Retinal pigment epithelial cell (primary cell): Measurements from ENCODE around the gene RXFP1.

ENCODE experiments used
- DNase-seq: peaks from one replicate; pipeline ENCODE4 v3.0.0-alpha.2; 2010; ENCODE audit warnings: low read depth
- H3K4me3 ChIP-seq: 2 replicates; pipeline ENCODE4 v1.5.1; 2011; ENCODE audit warnings: mild to moderate bottlenecking, low read length, control low read depth, moderate library complexity
- TF ChIP-seq, protein P1 (sequence below): conservative IDR thresholded peaks from 2 replicates; pipeline ENCODE4 v1.5.1; 2011; ENCODE audit warnings: low read depth, low read length, control low read depth, inconsistent platforms

The RXFP1 gene

DNA sequence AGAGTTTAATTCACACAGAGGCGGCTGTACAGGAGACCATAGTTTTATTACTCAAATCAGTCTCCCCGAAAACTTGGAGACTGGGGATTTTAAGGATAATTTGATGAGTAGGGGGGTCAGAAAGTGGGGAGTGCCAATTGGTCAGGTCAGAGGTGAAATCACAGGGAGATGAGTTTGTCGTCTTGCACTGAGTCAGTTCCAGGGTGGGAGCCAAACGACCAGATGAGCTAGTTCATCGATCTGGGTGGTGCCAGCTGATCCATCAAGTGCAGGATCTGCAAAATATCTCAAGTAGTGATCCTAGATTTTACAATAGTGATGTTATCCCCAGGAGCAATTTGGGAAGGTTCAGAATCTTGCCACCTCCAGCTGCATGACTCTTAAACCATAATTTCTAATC is 154.4 kb downstream of the RXFP1 start:
- DNase-seq: no peak
- TF ChIP-seq, protein P1, sequence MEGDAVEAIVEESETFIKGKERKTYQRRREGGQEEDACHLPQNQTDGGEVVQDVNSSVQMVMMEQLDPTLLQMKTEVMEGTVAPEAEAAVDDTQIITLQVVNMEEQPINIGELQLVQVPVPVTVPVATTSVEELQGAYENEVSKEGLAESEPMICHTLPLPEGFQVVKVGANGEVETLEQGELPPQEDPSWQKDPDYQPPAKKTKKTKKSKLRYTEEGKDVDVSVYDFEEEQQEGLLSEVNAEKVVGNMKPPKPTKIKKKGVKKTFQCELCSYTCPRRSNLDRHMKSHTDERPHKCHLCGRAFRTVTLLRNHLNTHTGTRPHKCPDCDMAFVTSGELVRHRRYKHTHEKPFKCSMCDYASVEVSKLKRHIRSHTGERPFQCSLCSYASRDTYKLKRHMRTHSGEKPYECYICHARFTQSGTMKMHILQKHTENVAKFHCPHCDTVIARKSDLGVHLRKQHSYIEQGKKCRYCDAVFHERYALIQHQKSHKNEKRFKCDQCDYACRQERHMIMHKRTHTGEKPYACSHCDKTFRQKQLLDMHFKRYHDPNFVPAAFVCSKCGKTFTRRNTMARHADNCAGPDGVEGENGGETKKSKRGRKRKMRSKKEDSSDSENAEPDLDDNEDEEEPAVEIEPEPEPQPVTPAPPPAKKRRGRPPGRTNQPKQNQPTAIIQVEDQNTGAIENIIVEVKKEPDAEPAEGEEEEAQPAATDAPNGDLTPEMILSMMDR: no peak
- no peak overlapping the region for H3K4me3 ChIP-seq

DNA sequence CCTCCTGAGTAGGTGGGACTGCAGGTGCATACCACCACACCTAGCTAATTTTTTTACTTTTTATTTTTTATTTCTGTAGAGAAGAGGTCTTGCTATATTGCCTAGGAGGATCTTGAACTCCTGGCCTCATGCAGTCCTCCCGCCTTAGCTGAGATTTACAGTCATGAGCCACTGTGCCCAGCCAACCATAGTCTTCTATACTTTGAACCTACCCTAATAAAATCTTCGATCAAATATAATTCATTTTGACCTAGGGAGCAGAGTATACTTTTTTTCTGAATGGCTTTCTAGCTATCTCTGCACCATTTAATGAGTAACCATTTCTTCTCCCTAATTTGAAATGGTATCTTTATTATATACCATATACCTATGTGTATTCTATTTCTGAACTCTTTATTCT is 157.1 kb downstream of the RXFP1 start:
- DNase-seq: no peak
- H3K4me3 ChIP-seq: no peak overlapping the region
- TF ChIP-seq, protein P1: no peak

DNA sequence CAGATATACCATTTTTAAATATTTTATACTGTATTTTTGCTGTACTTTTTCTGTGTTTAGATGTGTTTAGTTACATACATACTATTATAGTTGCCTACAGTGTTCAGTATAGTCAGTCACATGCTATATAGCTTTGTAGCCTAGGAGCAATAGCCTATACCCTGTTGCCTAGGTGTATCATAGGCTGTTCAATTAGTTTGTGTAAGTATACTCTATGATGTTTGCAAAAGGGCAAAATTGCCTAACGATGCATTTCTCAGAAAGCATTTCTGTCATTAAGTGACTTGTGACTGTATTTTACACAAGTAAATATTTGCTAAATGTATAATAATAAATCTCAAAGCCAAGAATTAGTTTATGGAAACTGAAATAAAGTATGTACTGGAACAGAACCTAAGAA is 159.9 kb downstream of the RXFP1 start:
- no peak overlapping the region for H3K4me3 ChIP-seq
- no peak for DNase-seq
- TF ChIP-seq, protein P1: no peak

DNA sequence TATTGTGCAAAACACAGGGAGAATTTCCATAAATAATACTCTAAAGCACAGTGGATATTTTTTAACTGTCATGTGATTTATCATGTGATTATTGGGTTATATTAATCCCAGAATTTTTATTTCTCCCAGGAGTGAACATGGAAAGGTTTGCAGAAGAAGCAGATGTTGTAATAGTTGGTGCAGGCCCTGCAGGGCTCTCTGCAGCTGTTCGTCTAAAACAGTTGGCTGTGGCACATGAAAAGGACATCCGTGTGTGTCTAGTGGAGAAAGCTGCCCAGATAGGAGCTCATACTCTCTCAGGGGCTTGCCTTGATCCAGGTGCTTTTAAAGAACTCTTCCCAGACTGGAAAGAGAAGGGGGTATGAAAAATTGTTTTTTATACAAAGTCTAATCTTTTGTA is 160.4 kb downstream of the RXFP1 start:
- H3K4me3 ChIP-seq: no peak overlapping the region
- no peak for DNase-seq
- TF ChIP-seq, protein P1: no peak

GRCh38 chr4:158688813-158689212 is 167.1 kb downstream of the RXFP1 start:
- TF ChIP-seq, protein P1: no peak
- H3K4me3 ChIP-seq: no peak overlapping the region

More at GRCh38 chr4:158688813-158689212, 167.1 kb downstream of the RXFP1 start:
- DNase-seq: no peak
